HepG2 (cell line): ENCODE results near the gene GCHFR. TPM values are rescaled to one million over a fixed set of nuclear protein-coding genes. Genes with fewer than 3 reads are reported as not detected.
A peak's percentile ranks its signal among the peaks of the same experiment; 100 is the strongest.

Source experiments
- FOXP4 ChIP-seq: sonication (generic); formaldehyde crosslinking; IDR thresholded peaks from 2 replicates; pipeline ENCODE4 v1.4.0; 2020; ENCODE audit warnings: missing genetic modification reagents
- KDM2A ChIP-seq: sonication (generic); formaldehyde crosslinking; IDR thresholded peaks from 2 replicates; pipeline ENCODE4 v1.4.0; 2020; ENCODE audit warnings: low read depth, missing genetic modification reagents, borderline replicate concordance
- NFIB ChIP-seq: sonication (generic); formaldehyde crosslinking; IDR thresholded peaks from 2 replicates; pipeline ENCODE4 v1.9.0; 2021; ENCODE audit warnings: missing genetic modification reagents, mild to moderate bottlenecking, borderline replicate concordance
- RBAK ChIP-seq: sonication (generic); formaldehyde crosslinking; IDR thresholded peaks from 2 replicates; pipeline ENCODE4 v1.5.1; 2020; ENCODE audit warnings: mild to moderate bottlenecking, missing genetic modification reagents
- SP5 ChIP-seq: IDR thresholded peaks from 2 replicates; pipeline ENCODE4 v1.6.1; 2016; ENCODE audit warnings: low read depth, borderline replicate concordance
- ZBTB43 ChIP-seq: sonication (generic); formaldehyde crosslinking; conservative IDR thresholded peaks from 2 replicates; pipeline ENCODE4 v1.4.0; 2020; ENCODE audit warnings: missing genetic modification reagents
- ZNF142 ChIP-seq: sonication (generic); formaldehyde crosslinking; IDR thresholded peaks from 2 replicates; pipeline ENCODE4 v1.4.0; 2020; ENCODE audit warnings: missing genetic modification reagents
- ZNF407 ChIP-seq: sonication (generic); formaldehyde crosslinking; IDR thresholded peaks from one replicate; pipeline ENCODE4 v1.5.1; 2020; ENCODE audit warnings: mild to moderate bottlenecking, missing genetic modification reagents; ENCODE audit errors: not compliant biosample characterization
- ZNF841 ChIP-seq: sonication (generic); formaldehyde crosslinking; IDR thresholded peaks from 2 replicates; pipeline ENCODE4 v1.8.1; 2023; ENCODE audit warnings: missing genetic modification reagents, borderline replicate concordance
- polyA plus RNA-seq, 8 experiments: library from polyadenylated mRNA; depleted of rRNA in 3 of 8; stranded (reverse) in 7 of 8; unstranded in 1 of 8; fragments of >200 nt; fragmentation: Illumina TruSeq in 4 of 8; extraction: Trizol in 4 of 8; gene quantifications; 2 replicates each; pipeline versions ENCODE4 v1.2.1 to v1.2.3, GENCODE V29; 2011 to 2016; ENCODE audit warnings: low read depth in 4 of 8, missing spikeins in 1 of 8, mixed read lengths in 1 of 8; ENCODE audit not compliant: insufficient read depth in 1 of 8
- total RNA-seq, 5 experiments: library from RNA; depleted of rRNA; stranded (reverse); fragments of >200 nt; fragmentation: Illumina TruSeq; extraction: Trizol; gene quantifications; 2 replicates each; pipeline ENCODE4 v1.2.3, GENCODE V29; 2016; ENCODE audit warnings: low read depth in 1 of 5

GCHFR gene
- total and polyA plus RNA-seq, 2 of the 13 experiments (the other 11 are each of a cell fraction or from before 2014, with no cell fraction given): 51.5 to 92.4 TPM

GRCh38 chr15:40763801-40764628 is at the start of gene GCHFR (continued):
- TF ChIP-seq RBAK (CRISPR knock-in tag): no peak
- TF ChIP-seq NFIB (CRISPR knock-in tag): peak; percentile 54; the same call in 1 of the 2 replicates
- no peak for TF ChIP-seq FOXP4
- peak; percentile 66 for TF ChIP-seq ZNF142
- peak; percentile 85 for TF ChIP-seq ZNF407 (CRISPR knock-in tag)
- no peak for TF ChIP-seq ZNF841 (CRISPR knock-in tag)
- TF ChIP-seq ZBTB43: no peak; the same call in 1 of the 2 replicates
- TF ChIP-seq KDM2A: peak; percentile 95; the same call in 1 of the 2 replicates
- peak; percentile 52; the same call in 1 of the 2 replicates for TF ChIP-seq SP5 (CRISPR knock-in tag)
